Measurements from ENCODE around the gene CLPSL2.
A peak's percentile ranks its signal among the peaks of the same experiment; 100 is the strongest.

Gene CLPSL2

GRCh38 chr6:35804996-35805736, 28.8 kb downstream of the CLPSL2 start, which contains the start of gene LHFPL5:
Gene LHFPL5 (plus strand): TSS chr6:35805352. CDS start chr6:35805671, 319 bp downstream.
- in situ Hi-C loops (cut with HindIII; ENCODE audit: low pct_ligation_motif_present, low sequenced_read_pairs) = no loop called here
- Histone ChIP-seq H3K36me3 (replicated peaks) (no peaks in the 10 kb centered on the region), H3K27ac (no peak within 1 kb of the TSS), H3K27me3 (replicated peaks) (no peaks in the 10 kb centered on the region), H3K4me3 (ENCODE audit: low read depth, low read length) (peak within 1 kb of the TSS; percentile 37)
- no peak for DNase-seq
- no peak for TF ChIP-seq CTCF (IDR thresholded peaks at IDR 0.05; ENCODE audit: low read depth, low read length, missing control alignments)

GRCh38 chr6:35808688-35809087, 32.3 kb downstream of the CLPSL2 start:
- in situ Hi-C loops (cut with HindIII; ENCODE audit: low pct_ligation_motif_present, low sequenced_read_pairs) = no loop called here
- H3K4me3 ChIP-seq (ENCODE audit: low read depth, low read length) = no peak overlapping the region
- no peaks in the 10 kb centered on the region for H3K27me3 ChIP-seq (replicated peaks)
- no peak for TF ChIP-seq CTCF (IDR thresholded peaks at IDR 0.05; ENCODE audit: low read depth, low read length, missing control alignments)
- no peak overlapping the region for H3K27ac ChIP-seq
- no peaks in the 10 kb centered on the region for H3K36me3 ChIP-seq (replicated peaks)
- DNase-seq = no peak

GRCh38 chr6:35809809-35810208, 33.4 kb downstream of the CLPSL2 start:
- Histone ChIP-seq H3K36me3 (replicated peaks) (no peaks in the 10 kb centered on the region), H3K4me3 (ENCODE audit: low read depth, low read length) (no peak overlapping the region), H3K27me3 (replicated peaks) (no peaks in the 10 kb centered on the region), H3K27ac (no peak overlapping the region)
- TF ChIP-seq CTCF (IDR thresholded peaks at IDR 0.05; ENCODE audit: low read depth, low read length, missing control alignments) = no peak
- no peak for DNase-seq
- in situ Hi-C loops (cut with HindIII; ENCODE audit: low pct_ligation_motif_present, low sequenced_read_pairs) = no loop called here

- H3K27me3 ChIP-seq (replicated peaks) = no peaks in the 10 kb centered on the region
- peak; percentile 70 for DNase-seq
- peak overlapping the region; percentile 29 for H3K27ac ChIP-seq
- in situ Hi-C loops (cut with HindIII; ENCODE audit: low pct_ligation_motif_present, low sequenced_read_pairs) = no loop called here
- no peaks in the 10 kb centered on the region for H3K36me3 ChIP-seq (replicated peaks)
- no peak for TF ChIP-seq CTCF (IDR thresholded peaks at IDR 0.05; ENCODE audit: low read depth, low read length, missing control alignments)
- no peak overlapping the region for H3K4me3 ChIP-seq (ENCODE audit: low read depth, low read length)
These were observed 34.7 kb downstream of the CLPSL2 start for GRCh38 chr6:35810971-35811698.

GRCh38 chr6:35811699-35811995, 35.2 kb downstream of the CLPSL2 start:
- H3K36me3 ChIP-seq (replicated peaks) = no peaks in the 10 kb centered on the region
- no peak for TF ChIP-seq CTCF (IDR thresholded peaks at IDR 0.05; ENCODE audit: low read depth, low read length, missing control alignments)
- no peak overlapping the region for H3K4me3 ChIP-seq (ENCODE audit: low read depth, low read length)
- peak overlapping the region; percentile 29 for H3K27ac ChIP-seq
- DNase-seq = no peak
- H3K27me3 ChIP-seq (replicated peaks) = no peaks in the 10 kb centered on the region
- in situ Hi-C loops (cut with HindIII; ENCODE audit: low pct_ligation_motif_present, low sequenced_read_pairs) = no loop called here

All from brain microvascular endothelial cell (primary cell).